ES-I3 (cell line): ENCODE measurements around the gene RPP14.
"Not testable (repeated sequence)": the region's sequence is repeated elsewhere in the genome, so short reads cannot be mapped to it uniquely, and the experiment has no call there.

ENCODE experiments used
- H3K36me3 ChIP-seq: 2 replicates; pipeline ENCODE4 v1.6.1; 2013; ENCODE audit warnings: mild to moderate bottlenecking, low read length, control low read depth, moderate library complexity; ENCODE audit not compliant: insufficient read depth
- H3K4me1 ChIP-seq: 2 replicates; pipeline ENCODE4 v1.6.1; 2013; ENCODE audit warnings: mild to moderate bottlenecking, control low read depth, low read length; ENCODE audit not compliant: insufficient read depth
- H3K9ac ChIP-seq: 2 replicates; pipeline ENCODE4 v1.6.1; 2013; ENCODE audit warnings: low read depth, mild to moderate bottlenecking, low read length, moderate library complexity
- H3K9me3 ChIP-seq: 2 replicates; pipeline ENCODE4 v1.6.1; 2013; ENCODE audit warnings: mild to moderate bottlenecking, low read length, moderate library complexity; ENCODE audit not compliant: control insufficient read depth, insufficient read depth

The RPP14 gene

GRCh38 chr3:58332575-58333188, 26.6 kb downstream of the RPP14 start, which contains the start of gene PXK:
Gene PXK (plus strand): TSS chr3:58332892. CDS start chr3:58332989, 97 bp downstream.
- Histone ChIP-seq H3K4me1 (peaks cover 8% of the 10 kb centered on the region), H3K9me3 (no peaks in the 10 kb centered on the region), H3K9ac (peak within 1 kb of the TSS; percentile 71), H3K36me3 (no peaks in the 10 kb centered on the region)

DNA sequence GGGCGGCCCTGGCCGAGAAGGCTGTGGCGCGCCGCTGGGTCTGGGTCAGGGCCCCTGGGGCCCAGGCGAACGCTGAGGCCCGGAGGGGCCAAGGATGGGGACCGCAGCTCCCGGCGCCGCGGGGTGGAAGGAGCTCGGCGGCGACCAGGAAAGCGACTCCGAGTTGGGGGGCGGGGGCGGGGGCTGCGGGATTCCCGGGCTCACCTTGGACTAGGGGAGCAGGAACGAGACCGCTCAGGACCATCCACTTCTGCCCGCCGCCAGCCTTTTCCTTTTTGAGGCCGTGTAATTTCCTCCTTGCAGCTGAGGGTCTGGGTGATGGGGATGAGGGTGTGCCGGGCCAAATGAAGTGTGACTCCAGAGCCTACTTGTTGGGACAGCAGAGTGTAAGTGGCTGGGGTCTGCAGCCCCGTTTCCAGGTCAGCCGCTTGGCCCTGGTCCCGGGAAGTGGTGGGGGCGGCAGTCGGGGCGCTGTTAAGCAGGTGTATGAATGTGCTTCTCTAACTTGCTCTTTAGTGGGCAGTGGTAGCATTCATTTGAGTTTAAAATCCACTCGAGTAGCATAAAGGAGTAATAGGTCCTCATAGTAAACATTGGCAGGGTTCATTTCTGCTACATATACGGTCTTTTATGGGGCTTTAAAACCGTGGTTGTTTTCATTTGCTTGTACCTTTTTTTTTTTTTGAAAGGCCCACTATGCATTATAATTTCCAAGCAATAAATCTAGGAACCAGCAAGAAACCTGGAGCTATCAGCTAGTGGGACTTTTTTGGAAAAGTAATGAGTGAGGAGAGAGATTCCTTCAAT, 27.4 kb downstream of the RPP14 start:
- H3K9me3 ChIP-seq: no peaks in the 10 kb centered on the region
- peaks cover 8% of the 10 kb centered on the region for H3K4me1 ChIP-seq
- no peaks in the 10 kb centered on the region for H3K36me3 ChIP-seq
- peak overlapping the region; percentile 71; the same call in 1 of the 2 replicates for H3K9ac ChIP-seq

DNA sequence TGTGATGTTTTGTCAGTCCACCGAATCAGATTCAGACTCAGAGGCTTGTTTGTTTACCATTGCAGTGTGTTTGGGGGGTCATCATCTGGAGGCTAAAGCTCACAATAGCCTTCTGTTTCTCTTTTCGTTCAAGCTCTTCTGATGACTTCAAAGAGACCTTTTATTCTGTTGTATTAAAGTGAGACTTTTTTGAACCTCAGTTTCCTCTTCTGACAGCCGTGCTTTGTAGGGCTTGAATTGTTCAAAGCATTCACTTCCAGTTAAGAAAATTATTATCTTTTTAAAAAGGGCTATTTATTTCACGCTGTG, 27.9 kb downstream of the RPP14 start:
- peaks cover 8% of the 10 kb centered on the region for H3K4me1 ChIP-seq

GRCh38 chr3:58334506-58334884, 28.4 kb downstream of the RPP14 start:
- no peaks in the 10 kb centered on the region for H3K9me3 ChIP-seq
- H3K36me3 ChIP-seq: no peaks in the 10 kb centered on the region
- no peak overlapping the region for H3K9ac ChIP-seq
- peaks cover 8% of the 10 kb centered on the region for H3K4me1 ChIP-seq

More for the DNA sequence above, 27.9 kb downstream of the RPP14 start:
- H3K9ac ChIP-seq: peak overlapping the region; percentile 71; the same call in 1 of the 2 replicates
- no peaks in the 10 kb centered on the region for H3K36me3 ChIP-seq
- no peaks in the 10 kb centered on the region for H3K9me3 ChIP-seq

GRCh38 chr3:58335652-58335947, 29.6 kb downstream of the RPP14 start:
- H3K9ac ChIP-seq: no peak overlapping the region
- H3K4me1 ChIP-seq: peaks cover 8% of the 10 kb centered on the region
- H3K9me3 ChIP-seq: no peaks in the 10 kb centered on the region
- H3K36me3 ChIP-seq: no peaks in the 10 kb centered on the region

GRCh38 chr3:58336135-58336882, 30.3 kb downstream of the RPP14 start:
- no peaks in the 10 kb centered on the region for H3K9me3 ChIP-seq
- peaks cover 8% of the 10 kb centered on the region for H3K4me1 ChIP-seq
- no peak overlapping the region for H3K9ac ChIP-seq
- no peaks in the 10 kb centered on the region for H3K36me3 ChIP-seq

DNA sequence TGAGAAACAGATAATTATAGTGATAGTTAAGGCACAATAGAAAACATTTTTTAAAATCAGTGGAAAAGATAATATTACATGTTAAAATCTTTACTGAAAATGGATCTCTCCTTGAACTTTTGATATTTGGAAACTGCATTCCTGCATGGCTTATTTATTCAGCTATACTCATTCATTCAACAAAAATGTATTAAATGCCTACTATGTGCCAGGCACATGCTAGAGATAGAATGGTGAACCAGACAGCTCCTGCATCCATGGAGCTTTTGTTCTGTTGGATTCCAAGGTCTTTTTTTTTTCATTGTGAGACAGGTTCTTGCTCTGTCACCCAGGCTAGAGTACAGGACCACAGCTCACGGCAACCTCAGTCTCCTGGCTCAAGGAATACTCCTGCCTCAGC, 31.1 kb downstream of the RPP14 start:
- no peak overlapping the region for H3K9ac ChIP-seq
- no peaks in the 10 kb centered on the region for H3K9me3 ChIP-seq
- H3K4me1 ChIP-seq: peaks cover 8% of the 10 kb centered on the region
- H3K36me3 ChIP-seq: no peaks in the 10 kb centered on the region

- H3K9ac ChIP-seq, H3K36me3 ChIP-seq, H3K9me3 ChIP-seq, H3K4me1 ChIP-seq: not testable (repeated sequence)
These were observed 33.1 kb downstream of the RPP14 start for GRCh38 chr3:58339146-58339545.

- H3K9me3 ChIP-seq: no peaks in the 10 kb centered on the region
- no peaks in the 10 kb centered on the region for H3K4me1 ChIP-seq
- no peaks in the 10 kb centered on the region for H3K36me3 ChIP-seq
- no peak overlapping the region for H3K9ac ChIP-seq
These were observed 34.7 kb downstream of the RPP14 start for GRCh38 chr3:58340594-58341244.

GRCh38 chr3:58341376-58341775, 35.3 kb downstream of the RPP14 start:
- Histone ChIP-seq H3K36me3 (no peaks in the 10 kb centered on the region), H3K9me3 (no peaks in the 10 kb centered on the region), H3K4me1 (no peaks in the 10 kb centered on the region), H3K9ac (no peak overlapping the region)

DNA sequence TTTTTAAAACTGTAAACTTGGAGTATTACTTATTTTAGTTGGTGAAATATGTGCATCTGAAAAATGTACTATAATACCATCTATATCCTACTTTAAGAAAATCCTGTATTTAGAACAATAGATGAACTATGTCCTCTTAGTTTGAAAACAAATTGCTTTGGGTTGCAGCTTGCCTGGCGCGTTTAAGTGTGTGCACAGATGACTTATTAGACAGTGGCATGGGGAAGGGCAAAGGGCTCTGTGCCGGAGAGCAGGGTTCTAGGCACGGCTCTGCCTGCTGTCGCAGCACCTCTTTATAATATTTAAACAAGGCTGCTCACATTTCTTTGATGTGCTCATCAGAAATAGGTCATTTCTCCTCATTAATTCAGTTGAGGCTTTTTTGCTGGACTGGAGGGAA, 36.6 kb downstream of the RPP14 start:
- Histone ChIP-seq H3K9ac (no peak overlapping the region), H3K4me1 (no peaks in the 10 kb centered on the region), H3K36me3 (no peaks in the 10 kb centered on the region), H3K9me3 (no peaks in the 10 kb centered on the region)

- no peaks in the 10 kb centered on the region for H3K4me1 ChIP-seq
- H3K9ac ChIP-seq: no peak overlapping the region
These were observed 39.4 kb downstream of the RPP14 start for GRCh38 chr3:58345457-58345856.

GRCh38 chr3:58346368-58346767, 40.3 kb downstream of the RPP14 start:
- no peak overlapping the region for H3K9ac ChIP-seq
- H3K36me3 ChIP-seq: no peaks in the 10 kb centered on the region
- H3K9me3 ChIP-seq: no peaks in the 10 kb centered on the region
- no peaks in the 10 kb centered on the region for H3K4me1 ChIP-seq

More at GRCh38 chr3:58345457-58345856, 39.4 kb downstream of the RPP14 start:
- H3K9me3 ChIP-seq: no peaks in the 10 kb centered on the region
- H3K36me3 ChIP-seq: no peaks in the 10 kb centered on the region

GRCh38 chr3:58347984-58348383, 41.9 kb downstream of the RPP14 start:
- no peaks in the 10 kb centered on the region for H3K36me3 ChIP-seq
- peaks cover 8% of the 10 kb centered on the region; the same call in 1 of the 2 replicates for H3K4me1 ChIP-seq
- H3K9me3 ChIP-seq: no peaks in the 10 kb centered on the region
- H3K9ac ChIP-seq: no peak overlapping the region
